Measurements from ENCODE around the gene UCK2. TPM values are rescaled to one million over a fixed set of nuclear protein-coding genes. Genes with fewer than 3 reads are reported as not detected.

Gene UCK2
- total and polyA plus RNA-seq, 12 donors: 6.7 to 36.4 (median 11.3) TPM

- DNase-seq: no peak
- H3K4me1 ChIP-seq: peaks cover 0 to 22% (median 12%) of the 10 kb centered on the region in 9 donors
- H3K27ac ChIP-seq: no peak overlapping the region
- H3K36me3 ChIP-seq: peaks cover 0 to 54% (median 4%) of the 10 kb centered on the region in 9 donors
- TF ChIP-seq CTCF (IDR thresholded peaks at IDR 0.05): no peak
- ATAC-seq: no peak
- 91 to 96% methylated on average over 3 of the region's 3 CpGs for WGBS, 2 donors
- intact Hi-C loops (cut with DNase I): loop anchor here in 2 of 10 donors (5.0 to 10.0 kb wide), 3 partner anchors 71 to 299 kb away; no protein-coding TSS in a partner anchor
- no peaks in the 10 kb centered on the region for H3K9me3 ChIP-seq
- H3K27me3 ChIP-seq: no peaks in the 10 kb centered on the region
- H3K4me3 ChIP-seq: no peak overlapping the region
These were observed 78.4 kb downstream of the UCK2 start for GRCh38 chr1:165905853-165906252.

DNA sequence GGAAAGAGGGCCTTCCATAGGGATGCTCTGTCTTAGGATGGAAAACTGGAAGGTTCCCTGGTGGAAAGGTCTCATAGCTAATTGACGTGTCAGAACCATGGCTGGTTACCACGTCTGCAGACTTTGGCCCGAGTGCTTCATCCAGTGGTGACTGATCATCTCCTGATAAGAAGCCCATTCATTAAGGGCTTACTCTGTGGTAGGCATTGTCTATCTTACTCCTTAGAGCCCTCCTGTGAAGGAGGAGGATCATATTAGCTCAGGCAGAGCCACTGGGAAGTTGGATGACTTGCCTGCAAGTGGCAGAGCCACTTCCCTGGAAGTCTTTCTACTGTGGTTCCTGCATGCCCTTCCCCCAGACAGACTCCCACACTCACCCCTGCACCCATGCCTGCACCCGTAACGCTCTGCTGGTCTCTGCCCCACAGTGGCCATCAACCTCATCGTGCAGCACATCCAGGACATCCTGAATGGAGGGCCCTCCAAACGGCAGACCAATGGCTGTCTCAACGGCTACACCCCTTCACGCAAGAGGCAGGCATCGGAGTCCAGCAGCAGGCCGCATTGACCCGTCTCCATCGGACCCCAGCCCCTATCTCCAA lies 79.9 kb downstream of the UCK2 start:
- H3K4me1 ChIP-seq: peaks cover 0 to 27% (median 20%) of the 10 kb centered on the region in 9 donors
- no peak for ATAC-seq
- intact Hi-C loops (cut with DNase I): loop anchor here in 2 of 10 donors (5.0 to 10.0 kb wide), 3 partner anchors 73 to 300 kb away; no protein-coding TSS in a partner anchor
- no peaks in the 10 kb centered on the region for H3K27me3 ChIP-seq
- no peak for TF ChIP-seq CTCF (IDR thresholded peaks at IDR 0.05)
- no peak overlapping the region for H3K4me3 ChIP-seq
- no peaks in the 10 kb centered on the region for H3K9me3 ChIP-seq
- no peak overlapping the region for H3K27ac ChIP-seq
- 85 to 86% methylated on average over 13 of the region's 13 CpGs for WGBS, 2 donors
- no peak for DNase-seq
- peaks cover 0 to 54% (median 4%) of the 10 kb centered on the region in 9 donors for H3K36me3 ChIP-seq

- peak in 7 of 8 donors; percentile 52 to 73 (median 66) for ATAC-seq
- Histone ChIP-seq H3K36me3 (peaks cover 0 to 40% (median 4%) of the 10 kb centered on the region in 9 donors), H3K4me3 (no peak overlapping the region), H3K27me3 (no peaks in the 10 kb centered on the region), H3K27ac (peak overlapping the region in 6 of 10 donors; percentile 7 to 60 (median 30)), H3K9me3 (no peaks in the 10 kb centered on the region), H3K4me1 (peaks cover 0 to 26% (median 16%) of the 10 kb centered on the region in 9 donors)
- intact Hi-C loops (cut with DNase I): loop anchor here (5.0 to 10.0 kb wide), 11 partner anchors 84 to 519 kb away; partner anchors contain the start of genes TMCO1 (in 3 of the 10), UCK2 (in 2 of the 10) and ALDH9A1 (in 1 of the 10)
- no peak for TF ChIP-seq CTCF (IDR thresholded peaks at IDR 0.05)
- WGBS, 2 donors: 52 to 72% methylated on average over 14 of the region's 14 CpGs
- DNase-seq: peak; percentile 27 to 29
These were observed 83.5 kb downstream of the UCK2 start for GRCh38 chr1:165910764-165911421.

- peaks cover 0 to 26% (median 16%) of the 10 kb centered on the region in 9 donors for H3K4me1 ChIP-seq
- WGBS, 2 donors: 95 to 96% methylated on average over 7 of the region's 7 CpGs
- ATAC-seq (no peak), DNase-seq (no peak)
- no peaks in the 10 kb centered on the region for H3K27me3 ChIP-seq
- no peaks in the 10 kb centered on the region for H3K9me3 ChIP-seq
- peaks cover 0 to 32% (median 4%) of the 10 kb centered on the region in 9 donors for H3K36me3 ChIP-seq
- TF ChIP-seq CTCF (IDR thresholded peaks at IDR 0.05): no peak
- H3K27ac ChIP-seq: peak overlapping the region in 7 of 10 donors; percentile 7 to 60 (median 22)
- H3K4me3 ChIP-seq: no peak overlapping the region
- intact Hi-C loops (cut with DNase I): loop anchor here (2.0 to 10.0 kb wide), 12 partner anchors 84 to 519 kb away; partner anchors contain the start of genes TMCO1 (in 3 of the 10), UCK2 (in 2 of the 10) and ALDH9A1 (in 1 of the 10)
These were observed 84.3 kb downstream of the UCK2 start for GRCh38 chr1:165911609-165912281.

Measured in heart right ventricle (tissue), 16 donors.